HG03460 (cell line): ENCODE results near the gene B3GNT9.
A peak's percentile ranks its signal among the peaks of the same experiment; 100 is the strongest.

Experiments
- ATAC-seq: cut with Tn5 transposase; IDR thresholded peaks from one replicate; pipeline ENCODE4 v1.9.1; 2021; ENCODE audit not compliant: unreplicated experiment

Gene B3GNT9

GRCh38 chr16:67116388-67117311 is 34.1 kb downstream of the B3GNT9 start:
- ATAC-seq, result no peak

- no peak for ATAC-seq
These were observed 35.2 kb downstream of the B3GNT9 start for GRCh38 chr16:67115639-67116038.

- no peak for ATAC-seq
These were observed 36.0 kb downstream of the B3GNT9 start for GRCh38 chr16:67114793-67115192.

- ATAC-seq, result no peak
These were observed 38.0 kb downstream of the B3GNT9 start for GRCh38 chr16:67112591-67113399.

GRCh38 chr16:67111951-67112444 is 38.8 kb downstream of the B3GNT9 start:
- ATAC-seq, result no peak

- ATAC-seq, result peak; percentile 80
These were observed 41.2 kb downstream of the B3GNT9 start, which contains the start of gene PHAF1 for GRCh38 chr16:67109407-67110135. Gene PHAF1, plus strand, starts transcription at chr16:67109941. Its CDS starts 235 bp downstream, at chr16:67110176.

- no peak for ATAC-seq
These were observed 41.8 kb downstream of the B3GNT9 start for GRCh38 chr16:67108931-67109406.

- no peak for ATAC-seq
These were observed 42.3 kb downstream of the B3GNT9 start for GRCh38 chr16:67108489-67108888.

GRCh38 chr16:67105881-67106280 is 44.9 kb downstream of the B3GNT9 start:
- no peak for ATAC-seq

GRCh38 chr16:67105246-67105645 is 45.6 kb downstream of the B3GNT9 start:
- no peak for ATAC-seq

- no peak for ATAC-seq
These were observed 46.0 kb downstream of the B3GNT9 start for GRCh38 chr16:67104845-67105244.

GRCh38 chr16:67104061-67104460 is 46.7 kb downstream of the B3GNT9 start:
- no peak for ATAC-seq

- ATAC-seq, result no peak
These were observed 49.3 kb downstream of the B3GNT9 start for GRCh38 chr16:67101311-67102082.

GRCh38 chr16:67100569-67101310 is 50.1 kb downstream of the B3GNT9 start:
- ATAC-seq, result no peak

GRCh38 chr16:67098599-67098998 is 52.2 kb downstream of the B3GNT9 start:
- no peak for ATAC-seq
